T-cell (primary cell): ENCODE results near the gene ST6GALNAC3. TPM values are rescaled to one million over a fixed set of nuclear protein-coding genes. Genes with fewer than 3 reads are reported as not detected.

Source experiments
- ATAC-seq, 4 experiments: fragments of 200-7000 bp in 3 of 4; fragments of 150-1000 bp in 1 of 4; cut with Tn5 transposase; replicated peaks in 1 of 4; 1 replicate in 3 of 4; 2 replicates in 1 of 4; pipeline ENCODE4 v1.10.0; 2021; ENCODE audit warnings: moderate library complexity in 3 of 4, mild to moderate bottlenecking in 2 of 4, moderate number of reproducible peaks in 1 of 4
- CTCF ChIA-PET, 2 donors: fragments of 300-600 bp; sonication (Branson Sonifier 250); formaldehyde crosslinking; loops; one replicate each; lab custom pipeline; 2022; ENCODE audit warnings: antibody characterized with exemption in 2 of 2; lab: Charles Lee
- POLR2A ChIA-PET, 2 donors: fragments of 300-600 bp; sonication (Branson Sonifier 250); formaldehyde crosslinking; loops; one replicate each; lab custom pipeline; 2022; ENCODE audit warnings: antibody characterized with exemption in 2 of 2; lab: Charles Lee
- DNase-seq, 35 experiments: peaks; one replicate each; pipeline versions ENCODE4 v3.0.0 to v3.0.0-alpha.2; 2013 to 2023
- H3K27ac ChIP-seq: one replicate; pipeline ENCODE4 v1.5.1; 2013; ENCODE audit warnings: low read length
- H3K27me3 ChIP-seq, 2 experiments: replicated peaks in 1 of 2; 1 replicate in 1 of 2; 2 replicates in 1 of 2; pipeline versions ENCODE4 v1.6.1 to v1.7.0; 2013; ENCODE audit warnings: low read length in 1 of 2, mixed read lengths in 1 of 2; ENCODE audit not compliant: control insufficient read depth in 2 of 2, insufficient read depth in 2 of 2; ENCODE audit errors: extremely low read depth in 1 of 2
- H3K36me3 ChIP-seq, 2 donors: 1 replicate in 1 of 2; 2 replicates in 1 of 2; pipeline versions ENCODE4 v1.6.1 to v1.7.0; 2013; ENCODE audit warnings: low read length in 1 of 2; ENCODE audit not compliant: control insufficient read depth in 2 of 2, insufficient read depth in 1 of 2; ENCODE audit errors: extremely low read depth in 1 of 2
- H3K4me1 ChIP-seq, 2 experiments: 1 replicate in 1 of 2; 2 replicates in 1 of 2; pipeline versions ENCODE4 v1.6.1 to v1.7.0; 2013; ENCODE audit warnings: low read length in 2 of 2, mixed read lengths in 1 of 2; ENCODE audit not compliant: insufficient read depth in 2 of 2, control insufficient read depth in 1 of 2; ENCODE audit errors: extremely low read depth in 1 of 2
- H3K4me3 ChIP-seq, 2 donors: 1 replicate in 1 of 2; 2 replicates in 1 of 2; pipeline versions ENCODE4 v1.5.1 to v1.7.0; 2013; ENCODE audit warnings: mild to moderate bottlenecking in 2 of 2, low read length in 1 of 2, moderate library complexity in 1 of 2; ENCODE audit not compliant: control insufficient read depth in 1 of 2; ENCODE audit errors: extremely low read depth in 1 of 2
- H3K9me3 ChIP-seq: 2 replicates; pipeline ENCODE4 v1.7.0; 2013
- H3K27ac Mint-ChIP-seq, 2 donors: one replicate each; pipeline ENCODE4 v1.8.0; 2020 to 2021; ENCODE audit warnings: mild to moderate bottlenecking in 2 of 2, mixed read lengths in 2 of 2
- H3K27me3 Mint-ChIP-seq, 2 donors: one replicate each; pipeline ENCODE4 v1.8.0; 2021 to 2022; ENCODE audit warnings: mixed read lengths in 2 of 2
- H3K36me3 Mint-ChIP-seq: one replicate; pipeline ENCODE4 v1.8.0; 2021; ENCODE audit warnings: mixed read lengths
- H3K4me1 Mint-ChIP-seq, 3 donors: one replicate each; pipeline ENCODE4 v1.8.0; 2020 to 2022; ENCODE audit warnings: mixed read lengths in 3 of 3, mild to moderate bottlenecking in 1 of 3
- H3K4me3 Mint-ChIP-seq, 3 donors: one replicate each; pipeline ENCODE4 v1.8.0; 2020 to 2022; ENCODE audit warnings: mild to moderate bottlenecking in 3 of 3, mixed read lengths in 3 of 3, moderate library complexity in 3 of 3
- H3K9me3 Mint-ChIP-seq, 3 donors: one replicate each; pipeline ENCODE4 v1.8.0; 2020 to 2022; ENCODE audit warnings: mixed read lengths in 3 of 3
- WGBS: methylation state at CpG from one replicate; pipeline ENCODE4 v1.1.5; 2013; ENCODE audit warnings: missing lambda C conversion rate; ENCODE audit not compliant: insufficient coverage; 5-methylcytosine and 5-hydroxymethylcytosine counted together
- total RNA-seq, 35 experiments: library from RNA in 6 of 35; stranded (reverse) in 6 of 35; fragments of 120-200 nt in 1 of 35; gene quantifications; one replicate each; pipeline versions ENCODE4 v1.2.1 to v1.2.4 and lab custom pipeline; 2013 to 2026

Gene ST6GALNAC3
- total RNA-seq, 5 donors from 2014 or later (not counting 1 experiment from before 2014, with no cell fraction given), result 0.33 to 6.6 (median 1.5) TPM

- ChIA-PET CTCF (no interaction called here), POLR2A (interaction anchor here in 1 of 2 donors (0.5 kb wide), 1 partner anchor 9 kb away, joined by 3 read pairs; no protein-coding TSS in a partner anchor)
- H3K9me3 Mint-ChIP-seq, result peaks cover 0 to 5% (median 5%) of the 10 kb centered on the region in 3 donors
Observed at GRCh38 chr1:76477156-76477555, 402.6 kb downstream of the ST6GALNAC3 start.

GRCh38 chr1:76480827-76481226 lies 406.3 kb downstream of the ST6GALNAC3 start:
- no peaks in the 10 kb centered on the region for H3K9me3 ChIP-seq
- H3K4me3 ChIP-seq, result no peak overlapping the region
- DNase-seq (no peak), ATAC-seq (no peak)
- no peaks in the 10 kb centered on the region for H3K36me3 ChIP-seq
- no peak overlapping the region for H3K27ac ChIP-seq
- ChIA-PET POLR2A (no interaction called here), CTCF (no interaction called here)
- H3K36me3 Mint-ChIP-seq, result no peaks in the 10 kb centered on the region
- no peak overlapping the region for H3K27ac Mint-ChIP-seq
- H3K27me3 ChIP-seq, result no peaks in the 10 kb centered on the region
- H3K4me1 Mint-ChIP-seq, result no peaks in the 10 kb centered on the region
- peaks cover 0 to under 1% of the 10 kb centered on the region in 2 donors for H3K27me3 Mint-ChIP-seq
- no peak overlapping the region for H3K4me3 Mint-ChIP-seq
- H3K4me1 ChIP-seq, result no peaks in the 10 kb centered on the region
- peaks cover 0 to 5% (median 3%) of the 10 kb centered on the region in 3 donors for H3K9me3 Mint-ChIP-seq

More at GRCh38 chr1:76477156-76477555, 402.6 kb downstream of the ST6GALNAC3 start:
- no peaks in the 10 kb centered on the region for H3K36me3 ChIP-seq
- H3K27ac Mint-ChIP-seq, result no peak overlapping the region
- no peaks in the 10 kb centered on the region for H3K4me1 ChIP-seq
- DNase-seq (no peak), ATAC-seq (no peak)
- no peaks in the 10 kb centered on the region for H3K27me3 ChIP-seq
- no peak overlapping the region for H3K27ac ChIP-seq
- no peaks in the 10 kb centered on the region for H3K4me1 Mint-ChIP-seq
- no peaks in the 10 kb centered on the region for H3K9me3 ChIP-seq
- no peaks in the 10 kb centered on the region for H3K36me3 Mint-ChIP-seq
- H3K27me3 Mint-ChIP-seq, result peaks cover 0 to 2% of the 10 kb centered on the region in 2 donors
- H3K4me3 ChIP-seq, result no peak overlapping the region
- no peak overlapping the region for H3K4me3 Mint-ChIP-seq

- POLR2A ChIA-PET, result no interaction called here
- no peaks in the 10 kb centered on the region for H3K27me3 Mint-ChIP-seq
- DNase-seq (no peak), ATAC-seq (no peak)
- Histone ChIP-seq H3K4me1 (no peaks in the 10 kb centered on the region), H3K36me3 (no peaks in the 10 kb centered on the region), H3K9me3 (no peaks in the 10 kb centered on the region), H3K27me3 (no peaks in the 10 kb centered on the region), H3K27ac (no peak overlapping the region), H3K4me3 (no peak overlapping the region)
- WGBS, result 100% methylated on average over 1 of the region's 1 CpG
- H3K4me3 Mint-ChIP-seq, result no peak overlapping the region
- CTCF ChIA-PET, result interaction anchor here in 1 of 2 donors (0.7 kb wide), 1 partner anchor 94 kb away, joined by 3 read pairs; no protein-coding TSS in a partner anchor
- no peaks in the 10 kb centered on the region for H3K36me3 Mint-ChIP-seq
- no peak overlapping the region for H3K27ac Mint-ChIP-seq
- peaks cover 0 to 5% (median 0%) of the 10 kb centered on the region in 3 donors for H3K9me3 Mint-ChIP-seq
- H3K4me1 Mint-ChIP-seq, result no peaks in the 10 kb centered on the region
Observed at GRCh38 chr1:76481672-76482071, 407.1 kb downstream of the ST6GALNAC3 start.

DNA sequence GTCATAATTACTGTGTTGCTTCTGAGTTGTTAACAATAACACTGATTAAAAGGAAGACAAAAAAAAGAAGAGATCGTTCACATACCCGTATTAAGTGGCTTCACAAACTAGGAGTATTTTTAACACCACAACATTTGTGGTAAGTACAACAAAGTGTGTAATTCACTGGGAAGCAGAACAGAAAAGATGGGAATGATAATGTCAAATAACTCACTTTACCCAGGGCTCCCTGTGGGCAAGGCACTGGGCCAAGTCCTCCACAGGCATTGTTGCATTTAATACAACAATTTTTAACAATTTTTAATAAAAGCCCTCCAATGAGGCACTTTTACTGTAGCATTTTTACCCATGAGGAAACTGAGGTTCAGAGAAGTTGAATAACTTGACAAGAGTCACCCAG lies 407.7 kb downstream of the ST6GALNAC3 start:
- Mint-ChIP-seq H3K9me3 (peaks cover 0 to 5% (median 0%) of the 10 kb centered on the region in 3 donors), H3K27me3 (no peaks in the 10 kb centered on the region), H3K4me1 (no peaks in the 10 kb centered on the region), H3K36me3 (no peaks in the 10 kb centered on the region), H3K4me3 (no peak overlapping the region), H3K27ac (no peak overlapping the region)
- H3K36me3 ChIP-seq, result no peaks in the 10 kb centered on the region
- no peaks in the 10 kb centered on the region for H3K9me3 ChIP-seq
- ATAC-seq (no peak), DNase-seq (no peak)
- no peak overlapping the region for H3K27ac ChIP-seq
- H3K27me3 ChIP-seq, result no peaks in the 10 kb centered on the region
- CTCF ChIA-PET, result no interaction called here
- no peaks in the 10 kb centered on the region for H3K4me1 ChIP-seq
- POLR2A ChIA-PET, result no interaction called here
- H3K4me3 ChIP-seq, result no peak overlapping the region
- WGBS, result no CpG with 5 or more reads among the region's 2 CpGs

- Histone ChIP-seq H3K4me3 (no peak overlapping the region), H3K4me1 (peaks cover 0 to 4% of the 10 kb centered on the region in 2 experiments), H3K36me3 (no peaks in the 10 kb centered on the region), H3K9me3 (no peaks in the 10 kb centered on the region), H3K27ac (no peak overlapping the region), H3K27me3 (no peaks in the 10 kb centered on the region)
- Mint-ChIP-seq H3K27ac (no peak overlapping the region), H3K36me3 (no peaks in the 10 kb centered on the region), H3K4me1 (peaks cover 3 to 6% (median 5%) of the 10 kb centered on the region in 3 donors), H3K4me3 (no peak overlapping the region), H3K27me3 (no peaks in the 10 kb centered on the region), H3K9me3 (no peaks in the 10 kb centered on the region)
- no peak for ATAC-seq
- POLR2A ChIA-PET, result no interaction called here
- no CpG with 5 or more reads among the region's 2 CpGs for WGBS
- CTCF ChIA-PET, result no interaction called here
- DNase-seq, result no peak
Observed at GRCh38 chr1:76491737-76492136, 417.2 kb downstream of the ST6GALNAC3 start.

- H3K36me3 Mint-ChIP-seq, result no peaks in the 10 kb centered on the region
- Histone ChIP-seq H3K27me3 (no peaks in the 10 kb centered on the region), H3K4me1 (peaks cover 0 to 4% of the 10 kb centered on the region in 2 experiments), H3K27ac (no peak overlapping the region), H3K4me3 (no peak overlapping the region), H3K9me3 (no peaks in the 10 kb centered on the region), H3K36me3 (no peaks in the 10 kb centered on the region)
- DNase-seq (no peak), ATAC-seq (no peak)
- peaks cover 3 to 6% (median 5%) of the 10 kb centered on the region in 3 donors for H3K4me1 Mint-ChIP-seq
- no peak overlapping the region for H3K27ac Mint-ChIP-seq
- no peak overlapping the region for H3K4me3 Mint-ChIP-seq
- POLR2A ChIA-PET, result no interaction called here
- H3K9me3 Mint-ChIP-seq, result no peaks in the 10 kb centered on the region
- H3K27me3 Mint-ChIP-seq, result no peaks in the 10 kb centered on the region
- CTCF ChIA-PET, result no interaction called here
Observed at GRCh38 chr1:76492752-76493430, 418.3 kb downstream of the ST6GALNAC3 start.
